ENCODE results near the gene RILPL2. TPM values are rescaled to one million over a fixed set of nuclear protein-coding genes. Genes with fewer than 3 reads are reported as not detected.
A peak's percentile ranks its signal among the peaks of the same experiment; 100 is the strongest.

The RILPL2 gene
- total RNA-seq, 1 donor from 2014 or later, result 2.2 TPM

- no peaks in the 10 kb centered on the region for H3K9me3 ChIP-seq (replicated peaks)
- H3K27ac ChIP-seq (replicated peaks), result peak overlapping the region; percentile 93
- H3K4me3 ChIP-seq, result peak overlapping the region; percentile 35
- no peaks in the 10 kb centered on the region for H3K27me3 ChIP-seq (ENCODE audit: low read depth)
- H3K4me1 ChIP-seq, result peaks cover 60% of the 10 kb centered on the region
- DNase-seq, result no peak
- H3K36me3 ChIP-seq, result peaks cover 47% of the 10 kb centered on the region
- no peak for TF ChIP-seq CTCF (IDR thresholded peaks at IDR 0.05; ENCODE audit: borderline replicate concordance)
- intact Hi-C loops (cut with micrococcal nuclease), result no loop called here
These were observed 43.1 kb upstream of the RILPL2 start for GRCh38 chr12:123479442-123480180.

- H3K27me3 ChIP-seq (ENCODE audit: low read depth), result no peaks in the 10 kb centered on the region
- H3K27ac ChIP-seq (replicated peaks), result peak overlapping the region; percentile 93
- DNase-seq, result peak; percentile 72
- no peaks in the 10 kb centered on the region for H3K9me3 ChIP-seq (replicated peaks)
- peak overlapping the region; percentile 35 for H3K4me3 ChIP-seq
- no peak for TF ChIP-seq CTCF (IDR thresholded peaks at IDR 0.05; ENCODE audit: borderline replicate concordance)
- H3K36me3 ChIP-seq, result peaks cover 38% of the 10 kb centered on the region
- H3K4me1 ChIP-seq, result peaks cover 66% of the 10 kb centered on the region
- intact Hi-C loops (cut with micrococcal nuclease), result no loop called here
These were observed 42.3 kb upstream of the RILPL2 start for GRCh38 chr12:123478762-123479161.

GRCh38 chr12:123478069-123478468, 41.6 kb upstream of the RILPL2 start:
- H3K4me3 ChIP-seq, result no peak overlapping the region
- H3K27ac ChIP-seq (replicated peaks), result peak overlapping the region; percentile 93
- no peaks in the 10 kb centered on the region for H3K9me3 ChIP-seq (replicated peaks)
- H3K4me1 ChIP-seq, result peaks cover 73% of the 10 kb centered on the region
- peaks cover 37% of the 10 kb centered on the region for H3K36me3 ChIP-seq
- no peaks in the 10 kb centered on the region for H3K27me3 ChIP-seq (ENCODE audit: low read depth)
- no peak for TF ChIP-seq CTCF (IDR thresholded peaks at IDR 0.05; ENCODE audit: borderline replicate concordance)
- no peak for DNase-seq
- intact Hi-C loops (cut with micrococcal nuclease), result no loop called here

GRCh38 chr12:123475246-123475703, 38.8 kb upstream of the RILPL2 start:
- Histone ChIP-seq H3K27me3 (ENCODE audit: low read depth) (no peaks in the 10 kb centered on the region), H3K36me3 (peaks cover 52% of the 10 kb centered on the region), H3K9me3 (replicated peaks) (no peaks in the 10 kb centered on the region), H3K4me1 (peaks cover 84% of the 10 kb centered on the region), H3K27ac (replicated peaks) (peak overlapping the region; percentile 93), H3K4me3 (peak overlapping the region; percentile 35)
- intact Hi-C loops (cut with micrococcal nuclease), result no loop called here
- DNase-seq, result no peak
- TF ChIP-seq CTCF (IDR thresholded peaks at IDR 0.05; ENCODE audit: borderline replicate concordance), result no peak

- intact Hi-C loops (cut with micrococcal nuclease), result no loop called here
- no peaks in the 10 kb centered on the region for H3K9me3 ChIP-seq (replicated peaks)
- H3K4me1 ChIP-seq, result peaks cover 78% of the 10 kb centered on the region
- H3K27ac ChIP-seq (replicated peaks), result peak overlapping the region; percentile 93
- peak; percentile 45 for DNase-seq
- no peaks in the 10 kb centered on the region for H3K27me3 ChIP-seq (ENCODE audit: low read depth)
- no peak for TF ChIP-seq CTCF (IDR thresholded peaks at IDR 0.05; ENCODE audit: borderline replicate concordance)
- peaks cover 58% of the 10 kb centered on the region for H3K36me3 ChIP-seq
- H3K4me3 ChIP-seq, result peak overlapping the region; percentile 35
These were observed 38.2 kb upstream of the RILPL2 start for GRCh38 chr12:123474485-123475245.

Measured in left ventricle myocardium inferior (tissue), 1 donor.